PC-9 (cell line): ENCODE data around the gene NET1. TPM values are rescaled to one million over a fixed set of nuclear protein-coding genes. Genes with fewer than 3 reads are reported as not detected.

Experiments used
- BruUV-seq: library from RNA; stranded (reverse); fragments of 400-500 nt; replicated peaks from 2 replicates; lab custom pipeline; 2021; lab: Mats Ljungman, UMichigan
- CTCF ChIA-PET: fragments of 300-600 bp; sonication (Branson Sonifier 250); formaldehyde crosslinking; loops from one replicate; lab custom pipeline; 2022; ENCODE audit warnings: antibody characterized with exemption; lab: Charles Lee
- POLR2A ChIA-PET: fragments of 300-600 bp; sonication (Branson Sonifier 250); formaldehyde crosslinking; loops from one replicate; lab custom pipeline; 2022; ENCODE audit warnings: antibody characterized with exemption; ENCODE audit not compliant: unreplicated experiment; lab: Charles Lee
- DNase-seq, 2 experiments: peaks; one replicate each; pipeline versions ENCODE4 v3.0.0 to v3.0.0-alpha.2; 2015 to 2022; ENCODE audit warnings: mixed read lengths in 1 of 2
- H2AFZ ChIP-seq: fragments of 200-600 bp; sonication (generic); 2 replicates; pipeline ENCODE4 v1.8.1; 2017; ENCODE audit warnings: antibody characterized with exemption
- H3F3A ChIP-seq: fragments of 200-600 bp; sonication (generic); 2 replicates; pipeline ENCODE4 v1.8.1; 2017; ENCODE audit warnings: antibody characterized with exemption, mild to moderate bottlenecking, low read depth; ENCODE audit not compliant: insufficient read depth
- H3K27ac ChIP-seq: fragments of 200-600 bp; sonication (generic); 2 replicates; pipeline ENCODE4 v1.6.1; 2016; ENCODE audit warnings: mixed run types
- H3K27me3 ChIP-seq: fragments of 200-600 bp; sonication (generic); 2 replicates; pipeline ENCODE4 v1.6.1; 2016; ENCODE audit warnings: low read depth, mixed run types; ENCODE audit not compliant: insufficient read depth
- H3K36me3 ChIP-seq: fragments of 200-600 bp; sonication (generic); 2 replicates; pipeline ENCODE4 v1.6.1; 2016; ENCODE audit warnings: low read depth, mixed run types
- H3K4me1 ChIP-seq: fragments of 200-600 bp; sonication (generic); replicated peaks from 2 replicates; pipeline ENCODE4 v1.6.1; 2016; ENCODE audit warnings: mixed run types; ENCODE audit not compliant: insufficient read depth
- H3K4me2 ChIP-seq: fragments of 200-600 bp; sonication (generic); 2 replicates; pipeline ENCODE4 v1.6.1; 2017; ENCODE audit warnings: mixed run types
- H3K4me3 ChIP-seq: fragments of 200-600 bp; sonication (generic); 2 replicates; pipeline ENCODE4 v1.6.1; 2016; ENCODE audit warnings: mixed run types
- H3K79me2 ChIP-seq: fragments of 200-600 bp; sonication (generic); 2 replicates; pipeline ENCODE4 v1.6.1; 2017; ENCODE audit warnings: low read depth, mixed run types
- H3K9me2 ChIP-seq: fragments of 200-600 bp; sonication (generic); 2 replicates; pipeline ENCODE4 v1.8.1; 2017; ENCODE audit warnings: mild to moderate bottlenecking; ENCODE audit not compliant: insufficient read depth
- H3K9me3 ChIP-seq: fragments of 200-600 bp; sonication (generic); 2 replicates; pipeline ENCODE4 v1.8.1; 2016; ENCODE audit warnings: low read depth; ENCODE audit not compliant: insufficient read depth
- H4K20me1 ChIP-seq: fragments of 200-600 bp; sonication (generic); 2 replicates; pipeline ENCODE4 v1.8.1; 2017; ENCODE audit not compliant: insufficient read depth
- CTCF ChIP-seq: fragments of 200-600 bp; sonication (generic); conservative IDR thresholded peaks from 2 replicates; pipeline ENCODE4 v1.6.1; 2017; ENCODE audit warnings: mixed run types, antibody characterized with exemption, mild to moderate bottlenecking, moderate library complexity
- EZH2 ChIP-seq: fragments of 200-600 bp; sonication (generic); IDR thresholded peaks from 2 replicates; pipeline ENCODE4 v1.8.0; 2017; ENCODE audit warnings: antibody characterized with exemption, low read depth
- intact Hi-C: fragments of 100-400 bp; cut with micrococcal nuclease; formaldehyde crosslinking; loops from one replicate; pipeline ENCODE4 v1.10.0; 2022; ENCODE audit not compliant: unreplicated experiment
- total RNA-seq: library from RNA; stranded (reverse); gene quantifications from 2 replicates; pipeline ENCODE4 v1.2.3, GENCODE V29; 2021

Gene NET1
- total RNA-seq, 1 experiment from 2014 or later = 150 TPM

GRCh38 chr10:5434017-5434753 lies 21.8 kb downstream of the NET1 start:
- no peaks in the 10 kb centered on the region for H4K20me1 ChIP-seq
- H3K4me2 ChIP-seq = peak overlapping the region; percentile 44; the same call in 1 of the 2 replicates
- H3K4me3 ChIP-seq = no peak overlapping the region
- peaks cover 17% of the 10 kb centered on the region for H3K79me2 ChIP-seq
- no peaks in the 10 kb centered on the region for H3K9me3 ChIP-seq
- peak in 1 of 2 experiments; percentile 14 for DNase-seq
- 0 out of 2 replicates have a peak, but pooled peaks cover 3% of the 10 kb centered on the region for H3F3A ChIP-seq
- H3K9me2 ChIP-seq = no peaks in the 10 kb centered on the region
- peaks cover 20% of the 10 kb centered on the region for H3K36me3 ChIP-seq
- no TSS peak for BruUV-seq
- no peak overlapping the region for H2AFZ ChIP-seq
- intact Hi-C loops = loop anchor here (1.0 to 10.0 kb wide), 7 partner anchors 52 to 971 kb away; no protein-coding TSS in a partner anchor
- CTCF ChIA-PET = interaction anchor here (0.6 to 1.1 kb wide), 8 partner anchors 11 to 471 kb away, joined by 3 to 11 read pairs (median 4); no protein-coding TSS in a partner anchor
- no peaks in the 10 kb centered on the region for H3K27me3 ChIP-seq
- POLR2A ChIA-PET = interaction anchor here (0.6 to 0.7 kb wide), 4 partner anchors 33 to 583 kb away, joined by 3 to 9 read pairs (median 4); no protein-coding TSS in a partner anchor
- peak; percentile 76 for TF ChIP-seq CTCF
- TF ChIP-seq EZH2 = no peak
- H3K4me1 ChIP-seq = peaks cover 10% of the 10 kb centered on the region; the same call in 1 of the 2 replicates
- H3K27ac ChIP-seq = peak overlapping the region; percentile 43

DNA sequence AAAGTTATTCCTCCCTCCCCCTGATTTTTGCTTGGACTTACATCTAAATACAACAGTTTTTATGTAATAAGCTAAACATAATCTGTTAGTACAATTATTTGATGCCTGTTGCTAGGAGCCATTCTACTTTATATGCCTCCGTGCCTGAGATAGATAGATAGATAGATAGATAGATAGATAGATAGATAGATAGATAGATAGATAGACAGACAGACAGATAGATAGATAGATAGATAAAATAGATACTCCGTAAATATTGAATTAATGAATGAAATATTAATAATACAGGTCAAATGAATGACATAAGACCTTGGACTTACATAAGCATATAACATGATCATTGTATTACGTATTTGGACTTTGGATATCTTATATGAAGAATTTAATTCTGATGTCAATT lies 23.0 kb downstream of the NET1 start:
- H3K27ac ChIP-seq = no peak overlapping the region
- H2AFZ ChIP-seq = no peak overlapping the region
- no peak overlapping the region for H3K4me2 ChIP-seq
- no peak overlapping the region for H3K4me3 ChIP-seq
- peaks cover 9% of the 10 kb centered on the region for H3K36me3 ChIP-seq
- H3K27me3 ChIP-seq = no peaks in the 10 kb centered on the region
- ChIA-PET POLR2A (interaction anchor here (0.6 kb wide), 1 partner anchor 357 kb away, joined by 5 read pairs; no protein-coding TSS in a partner anchor), CTCF (interaction anchor here (0.7 to 1.0 kb wide), 2 partner anchors 111 to 621 kb away, joined by 4 read pairs; no protein-coding TSS in a partner anchor)
- H3F3A ChIP-seq = 0 out of 2 replicates have a peak, but pooled peaks cover 3% of the 10 kb centered on the region
- no TSS peak for BruUV-seq
- DNase-seq = no peak
- no peaks in the 10 kb centered on the region for H3K9me3 ChIP-seq
- no peaks in the 10 kb centered on the region for H3K9me2 ChIP-seq
- TF ChIP-seq EZH2 (no peak), CTCF (no peak)
- intact Hi-C loops = loop anchor here (2.0 to 10.0 kb wide), 4 partner anchors 153 to 969 kb away; no protein-coding TSS in a partner anchor
- H3K79me2 ChIP-seq = peaks cover 17% of the 10 kb centered on the region
- H3K4me1 ChIP-seq = peaks cover 10% of the 10 kb centered on the region; the same call in 1 of the 2 replicates
- no peaks in the 10 kb centered on the region for H4K20me1 ChIP-seq

DNA sequence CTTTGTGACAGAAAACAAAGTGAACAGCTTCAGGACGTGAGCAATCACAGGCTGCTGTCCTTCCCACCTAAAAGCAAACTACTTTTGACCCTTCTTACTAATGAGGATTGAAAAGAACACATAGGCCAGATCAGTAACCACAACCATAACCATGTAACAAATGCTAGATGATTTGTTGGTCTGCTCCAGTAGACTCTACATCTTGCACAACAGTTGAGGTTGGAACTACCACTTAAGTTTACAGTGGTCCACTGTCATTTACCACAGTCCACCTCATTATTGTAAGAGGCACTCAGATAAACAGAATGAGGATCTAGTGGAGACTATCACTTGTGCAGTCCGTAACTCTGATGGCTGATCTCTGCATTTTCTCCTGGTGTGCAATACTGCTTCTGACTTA lies 27.8 kb downstream of the NET1 start:
- TF ChIP-seq CTCF = no peak
- no peak for TF ChIP-seq EZH2
- no peak overlapping the region for H2AFZ ChIP-seq
- H3K27ac ChIP-seq = no peak overlapping the region
- H3K27me3 ChIP-seq = no peaks in the 10 kb centered on the region
- ChIA-PET CTCF (no interaction called here), POLR2A (interaction anchor here (0.7 kb wide), 1 partner anchor 54 kb away, joined by 7 read pairs; no protein-coding TSS in a partner anchor)
- intact Hi-C loops = no loop called here
- H3K4me1 ChIP-seq = peaks cover 14% of the 10 kb centered on the region
- no TSS peak for BruUV-seq
- H3K79me2 ChIP-seq = peaks cover 39% of the 10 kb centered on the region
- no peaks in the 10 kb centered on the region for H3K9me3 ChIP-seq
- peaks cover 21% of the 10 kb centered on the region for H3F3A ChIP-seq
- DNase-seq = no peak
- no peaks in the 10 kb centered on the region for H3K9me2 ChIP-seq
- H4K20me1 ChIP-seq = no peaks in the 10 kb centered on the region
- H3K4me3 ChIP-seq = no peak overlapping the region
- H3K4me2 ChIP-seq = no peak overlapping the region
- H3K36me3 ChIP-seq = no peaks in the 10 kb centered on the region; the same call in 1 of the 2 replicates
